ENCODE measurements around the gene GHRL. TPM values are rescaled to one million over a fixed set of nuclear protein-coding genes. Genes with fewer than 3 reads are reported as not detected.

Gene GHRL
- total RNA-seq, 1 experiment from 2014 or later, result not detected

- DNase-seq (ENCODE audit: low read depth, low spot score), result no peak
- H3K27ac ChIP-seq (ENCODE audit: low read length), result no peak overlapping the region
- CTCF ChIA-PET, result no interaction called here
- in situ Hi-C loops (cut with HindIII; ENCODE audit: low pct_unique_long_range_greater_than_20kb, low sequenced_read_pairs), result no loop called here
- no TSS peak for BruUV-seq (replicated peaks)
- H3K4me3 ChIP-seq (ENCODE audit: low read depth in 2 of 2, low read length in 2 of 2), result no peak overlapping the region
- H3K9me3 ChIP-seq (ENCODE audit: control insufficient read depth, insufficient read depth, low read depth, low read length), result no peaks in the 10 kb centered on the region
- H3K36me3 ChIP-seq (ENCODE audit: control insufficient read depth, insufficient read depth, low read length), result no peaks in the 10 kb centered on the region; the same call in 1 of the 2 replicates
- H3K27me3 ChIP-seq (ENCODE audit: control insufficient read depth, insufficient read depth, low read length), result no peaks in the 10 kb centered on the region
- TF ChIP-seq SIN3A (IDR thresholded peaks at IDR 0.05; ENCODE audit: borderline replicate concordance, insufficient read depth, low read depth, low read length), result no peak
- TF ChIP-seq TCF7L2 (IDR thresholded peaks at IDR 0.05; ENCODE audit: low read depth, low read length), result no peak
- TF ChIP-seq REST (IDR thresholded peaks at IDR 0.05; ENCODE audit: insufficient read depth in 1 of 2, low read depth in 2 of 2, low read length in 1 of 2), result no peak
- TF ChIP-seq CTCF (IDR thresholded peaks at IDR 0.05), result no peak
- no peak for TF ChIP-seq POLR2AphosphoS5 (IDR thresholded peaks at IDR 0.05; ENCODE audit: low read depth, low read length)
- POLR2A ChIA-PET, result no interaction called here
- H3K4me1 ChIP-seq (ENCODE audit: control insufficient read depth, insufficient read depth, low read length), result no peaks in the 10 kb centered on the region
- intact Hi-C loops (cut with micrococcal nuclease; ENCODE audit: unreplicated experiment), result no loop called here
- no peak for ATAC-seq
Measured at GRCh38 chr3:10300087-10300486, 7.3 kb upstream of the GHRL start.

DNA sequence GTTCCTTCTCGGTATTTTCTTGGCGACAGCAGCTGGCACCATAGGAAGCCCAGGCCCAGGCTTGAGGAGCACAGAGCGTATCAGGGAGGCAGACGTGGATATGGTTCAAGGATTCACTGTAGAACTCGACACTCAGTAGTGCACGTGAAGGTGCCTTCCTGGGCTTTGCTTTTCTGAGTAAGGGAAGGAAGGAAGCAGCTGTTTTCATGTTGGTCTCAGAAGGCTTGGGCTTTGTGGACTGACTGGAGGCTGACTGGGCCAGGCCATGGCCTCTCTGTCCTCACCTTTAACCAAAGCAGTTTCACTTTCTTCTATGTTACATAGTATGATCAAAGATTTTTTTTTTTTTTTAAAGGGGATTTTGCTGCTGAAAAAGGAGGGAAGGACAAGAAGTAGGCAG lies 6.9 kb upstream of the GHRL start:
- no peaks in the 10 kb centered on the region; the same call in 1 of the 2 replicates for H3K36me3 ChIP-seq (ENCODE audit: control insufficient read depth, insufficient read depth, low read length)
- ATAC-seq (no peak), DNase-seq (ENCODE audit: low read depth, low spot score) (no peak)
- ChIA-PET POLR2A (no interaction called here), CTCF (no interaction called here)
- H3K4me1 ChIP-seq (ENCODE audit: control insufficient read depth, insufficient read depth, low read length), result no peaks in the 10 kb centered on the region
- intact Hi-C loops (cut with micrococcal nuclease; ENCODE audit: unreplicated experiment), result no loop called here
- no peaks in the 10 kb centered on the region for H3K27me3 ChIP-seq (ENCODE audit: control insufficient read depth, insufficient read depth, low read length)
- TF ChIP-seq REST (IDR thresholded peaks at IDR 0.05; ENCODE audit: insufficient read depth in 1 of 2, low read depth in 2 of 2, low read length in 1 of 2) (no peak), TCF7L2 (IDR thresholded peaks at IDR 0.05; ENCODE audit: low read depth, low read length) (no peak), CTCF (IDR thresholded peaks at IDR 0.05) (no peak), POLR2AphosphoS5 (IDR thresholded peaks at IDR 0.05; ENCODE audit: low read depth, low read length) (no peak), SIN3A (IDR thresholded peaks at IDR 0.05; ENCODE audit: borderline replicate concordance, insufficient read depth, low read depth, low read length) (no peak)
- no TSS peak for BruUV-seq (replicated peaks)
- H3K27ac ChIP-seq (ENCODE audit: low read length), result no peak overlapping the region
- in situ Hi-C loops (cut with HindIII; ENCODE audit: low pct_unique_long_range_greater_than_20kb, low sequenced_read_pairs), result no loop called here
- no peaks in the 10 kb centered on the region for H3K9me3 ChIP-seq (ENCODE audit: control insufficient read depth, insufficient read depth, low read depth, low read length)
- H3K4me3 ChIP-seq (ENCODE audit: low read depth in 2 of 2, low read length in 2 of 2), result no peak overlapping the region

Data from Panc1 (cell line).